RWPE1 (cell line): Measurements from ENCODE around the gene SUGT1.
"Not testable (repeated sequence)": the region's sequence is repeated elsewhere in the genome, so short reads cannot be mapped to it uniquely, and the experiment has no call there.

Experiments used
- CTCF ChIA-PET: fragments of 350-600 bp; sonication (Branson Sonifier 250); formaldehyde crosslinking; extraction: SDS; loops from one replicate; lab custom pipeline; 2021; lab: Yijun Ruan, JAX
- POLR2A ChIA-PET: fragments of 400-600 bp; formaldehyde crosslinking; extraction: SDS; loops from one replicate; lab custom pipeline; 2020; ENCODE audit warnings: antibody characterized with exemption; ENCODE audit not compliant: low non-redundant PET; lab: Yijun Ruan, JAX
- DNase-seq: peaks from one replicate; pipeline ENCODE4 v3.0.0; 2012; ENCODE audit warnings: low spot score
- H3K27ac ChIP-seq: fragments of 450-650 bp; 2 replicates; pipeline ENCODE4 v1.5.1; 2017
- TF ChIP-seq, protein P1 (sequence below): fragments of 450-650 bp; conservative IDR thresholded peaks from 2 replicates; pipeline ENCODE4 v1.5.1; 2017; ENCODE audit warnings: low read depth, mild to moderate bottlenecking

Gene SUGT1

GRCh38 chr13:52652196-52652979 is at the start of gene SUGT1:
SUGT1 (plus strand) TSS chr13:52652836; CDS start chr13:52652921, 85 bp downstream.
- peak within 1 kb of the TSS; percentile 98 for H3K27ac ChIP-seq
- DNase-seq, result peak; percentile 89
- ChIA-PET CTCF (interaction anchor here (1.4 to 2.5 kb wide), 4 partner anchors 12 to 35 kb away, joined by 3 to 16 read pairs (median 6); no protein-coding TSS in a partner anchor), POLR2A (interaction anchor here (0.6 to 1.3 kb wide), 3 partner anchors 35 to 37 kb away, joined by 3 to 8 read pairs (median 4); no protein-coding TSS in a partner anchor)
- TF ChIP-seq, protein P1, sequence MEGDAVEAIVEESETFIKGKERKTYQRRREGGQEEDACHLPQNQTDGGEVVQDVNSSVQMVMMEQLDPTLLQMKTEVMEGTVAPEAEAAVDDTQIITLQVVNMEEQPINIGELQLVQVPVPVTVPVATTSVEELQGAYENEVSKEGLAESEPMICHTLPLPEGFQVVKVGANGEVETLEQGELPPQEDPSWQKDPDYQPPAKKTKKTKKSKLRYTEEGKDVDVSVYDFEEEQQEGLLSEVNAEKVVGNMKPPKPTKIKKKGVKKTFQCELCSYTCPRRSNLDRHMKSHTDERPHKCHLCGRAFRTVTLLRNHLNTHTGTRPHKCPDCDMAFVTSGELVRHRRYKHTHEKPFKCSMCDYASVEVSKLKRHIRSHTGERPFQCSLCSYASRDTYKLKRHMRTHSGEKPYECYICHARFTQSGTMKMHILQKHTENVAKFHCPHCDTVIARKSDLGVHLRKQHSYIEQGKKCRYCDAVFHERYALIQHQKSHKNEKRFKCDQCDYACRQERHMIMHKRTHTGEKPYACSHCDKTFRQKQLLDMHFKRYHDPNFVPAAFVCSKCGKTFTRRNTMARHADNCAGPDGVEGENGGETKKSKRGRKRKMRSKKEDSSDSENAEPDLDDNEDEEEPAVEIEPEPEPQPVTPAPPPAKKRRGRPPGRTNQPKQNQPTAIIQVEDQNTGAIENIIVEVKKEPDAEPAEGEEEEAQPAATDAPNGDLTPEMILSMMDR, result peak; percentile 74

GRCh38 chr13:52603316-52603715 is 49.3 kb upstream of the SUGT1 start:
- CTCF ChIA-PET, POLR2A ChIA-PET, DNase-seq, H3K27ac ChIP-seq: not testable (repeated sequence)

- H3K27ac ChIP-seq, result peak overlapping the region; percentile 26
- DNase-seq, POLR2A ChIA-PET: not testable (repeated sequence)
- CTCF ChIA-PET, result interaction anchor here (0.6 kb wide), 1 partner anchor 335 kb away, joined by 4 read pairs; no protein-coding TSS in a partner anchor
Measured at GRCh38 chr13:52606126-52606525, 46.5 kb upstream of the SUGT1 start.

DNA sequence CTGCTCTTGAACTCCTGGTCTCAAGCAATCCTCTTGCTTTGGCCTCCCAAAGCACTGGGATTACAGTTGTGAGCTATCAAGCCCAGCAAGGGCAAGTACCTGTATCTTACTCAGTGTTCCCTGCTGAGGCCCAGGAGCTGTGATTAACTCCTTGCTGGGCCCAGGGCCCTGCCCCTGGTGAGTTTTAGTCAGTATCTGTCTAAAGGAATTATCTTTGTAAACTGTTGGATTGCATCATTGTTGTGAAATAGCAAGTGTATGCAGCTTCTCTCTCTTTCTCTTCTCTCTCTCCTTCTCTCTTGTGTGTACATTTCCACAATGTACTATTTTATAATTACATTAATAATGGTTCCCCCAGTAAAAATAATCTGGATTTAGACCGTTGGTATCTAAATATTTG is 45.8 kb upstream of the SUGT1 start:
- POLR2A ChIA-PET, CTCF ChIA-PET, DNase-seq: not testable (repeated sequence)
- H3K27ac ChIP-seq, result peak overlapping the region; percentile 26; the same call in 1 of the 2 replicates

DNA sequence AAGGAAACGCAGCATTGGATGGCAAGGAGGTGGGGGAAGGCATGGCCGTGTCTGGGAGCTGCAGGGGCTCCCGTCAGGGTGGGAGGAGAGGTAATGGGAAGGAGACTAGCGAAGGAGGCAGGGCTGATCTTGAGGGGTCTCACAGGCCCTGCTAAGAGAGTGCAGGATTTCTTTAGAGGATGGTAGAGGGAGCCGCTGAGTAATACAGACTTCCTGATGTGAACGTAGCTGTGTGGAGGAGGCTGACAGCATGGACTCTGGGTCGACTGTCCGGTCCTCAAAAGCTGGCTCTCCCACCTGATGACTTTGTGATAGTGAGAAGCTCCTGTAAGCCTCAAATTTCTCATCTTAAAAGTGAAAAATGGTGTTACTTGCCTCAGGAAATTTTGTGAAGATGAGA is 44.5 kb upstream of the SUGT1 start:
- DNase-seq, H3K27ac ChIP-seq, CTCF ChIA-PET, POLR2A ChIA-PET: not testable (repeated sequence)

- CTCF ChIA-PET, result interaction anchor here (0.6 to 0.9 kb wide), 2 partner anchors 236 to 240 kb away, joined by 3 read pairs; partner anchors contain the start of gene PCDH8
- peak; percentile 6 for DNase-seq
- POLR2A ChIA-PET, result not testable (repeated sequence)
Measured at GRCh38 chr13:52609013-52609606, 43.5 kb upstream of the SUGT1 start.

DNA sequence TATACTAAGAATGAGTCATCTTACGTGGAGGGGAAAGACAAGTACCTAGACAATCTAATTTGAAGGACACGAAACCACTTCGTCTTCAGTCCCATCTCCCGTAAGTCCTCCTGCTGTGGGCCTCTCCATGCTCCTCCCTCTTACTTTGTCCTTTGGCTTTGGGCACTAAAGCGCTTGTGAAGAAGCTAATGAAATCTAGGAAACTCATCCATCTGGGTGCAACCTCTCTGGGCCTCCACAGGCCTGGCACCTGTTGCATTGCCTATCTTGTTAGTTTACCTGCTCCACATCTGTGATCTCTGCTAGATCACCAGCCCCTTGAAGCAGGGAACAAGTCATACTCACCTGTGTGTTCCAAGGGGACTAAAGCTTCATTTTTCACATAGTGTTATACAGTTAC is 42.5 kb upstream of the SUGT1 start:
- POLR2A ChIA-PET, DNase-seq, CTCF ChIA-PET, H3K27ac ChIP-seq: not testable (repeated sequence)

More at GRCh38 chr13:52609013-52609606, 43.5 kb upstream of the SUGT1 start:
- H3K27ac ChIP-seq, result not testable (repeated sequence)
- TF ChIP-seq, protein P1, result 0 out of 2 replicates have a peak, but pooled peaks have one; percentile 11

DNA sequence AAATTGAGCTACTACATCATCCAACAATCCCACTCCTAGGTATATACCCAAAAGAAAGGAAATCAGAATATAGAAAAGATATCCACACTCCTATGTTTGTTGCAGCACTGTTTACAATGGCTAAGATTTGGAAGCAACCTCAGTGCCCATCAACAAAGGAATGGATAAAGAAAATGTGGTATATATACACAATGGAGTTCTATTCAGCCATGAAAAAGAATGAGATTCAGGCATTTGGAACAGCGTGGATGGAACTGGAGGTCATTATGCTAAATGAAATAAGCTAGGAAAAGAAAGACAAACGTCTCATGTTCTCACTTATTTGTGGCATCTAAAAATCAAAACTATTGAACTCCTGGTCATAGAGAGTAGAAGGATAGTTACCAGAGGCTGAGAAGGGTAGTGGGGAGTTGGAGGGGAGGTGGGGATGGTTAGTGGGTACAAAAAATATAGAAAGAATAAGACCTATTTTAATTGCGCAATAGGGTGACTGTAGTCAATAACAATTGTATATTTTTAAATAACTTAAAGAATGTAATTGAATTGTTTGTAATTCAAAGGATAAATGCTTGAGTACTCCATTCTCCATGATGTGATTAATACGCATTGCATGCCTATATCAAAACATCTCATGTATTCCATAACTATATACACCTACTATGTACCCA is 37.4 kb upstream of the SUGT1 start:
- TF ChIP-seq, protein P1, result no peak
- CTCF ChIA-PET, result interaction anchor here (0.6 kb wide), 1 partner anchor 179 kb away, joined by 4 read pairs; no protein-coding TSS in a partner anchor
- POLR2A ChIA-PET, result interaction anchor here (0.5 kb wide), 1 partner anchor 38 kb away, joined by 3 read pairs; the partner anchor contains the start of gene SUGT1
- H3K27ac ChIP-seq, result no peak overlapping the region
- no peak for DNase-seq
